ENCODE data around the gene PCCB. TPM values are rescaled to one million over a fixed set of nuclear protein-coding genes. Genes with fewer than 3 reads are reported as not detected.

Gene PCCB
- total and polyA plus RNA-seq, 11 donors, result 33.9 to 154 (median 91.4) TPM

GRCh38 chr3:136283627-136284026, 33.5 kb downstream of the PCCB start:
- Histone ChIP-seq H3K4me3 (no peak overlapping the region), H3K27ac (no peak overlapping the region), H3K9me3 (peaks cover 0 to 32% (median 17%) of the 10 kb centered on the region in 12 donors), H3K27me3 (no peaks in the 10 kb centered on the region), H3K4me1 (peaks cover 0 to 26% (median 16%) of the 10 kb centered on the region in 12 donors), H3K36me3 (peaks cover 0 to 72% (median 33%) of the 10 kb centered on the region in 9 donors)
- no peak for ATAC-seq
- DNase-seq, result no peak
- TF ChIP-seq POLR2A (IDR thresholded peaks at IDR 0.05) (no peak), CTCF (IDR thresholded peaks at IDR 0.05) (no peak)
- intact Hi-C loops (cut with DNase I), result no loop called here
- 79 to 89% (median 86%) methylated on average over 6 of the region's 6 CpGs for WGBS, 4 donors

- no peaks in the 10 kb centered on the region for H3K9me3 ChIP-seq
- no peaks in the 10 kb centered on the region for H3K4me1 ChIP-seq
- no peak overlapping the region for H3K4me3 ChIP-seq
- H3K36me3 ChIP-seq, result peaks cover 0 to 54% (median 39%) of the 10 kb centered on the region in 9 donors
- intact Hi-C loops (cut with DNase I), result no loop called here
- DNase-seq, result no peak
- ATAC-seq, result no peak
- WGBS, 4 donors, result 86 to 95% (median 88%) methylated on average over 5 of the region's 5 CpGs
- H3K27ac ChIP-seq, result no peak overlapping the region
- no peak for TF ChIP-seq POLR2A (IDR thresholded peaks at IDR 0.05)
- TF ChIP-seq CTCF (IDR thresholded peaks at IDR 0.05), result no peak
- no peaks in the 10 kb centered on the region for H3K27me3 ChIP-seq
These were observed 41.2 kb downstream of the PCCB start for GRCh38 chr3:136291302-136291701.

- ATAC-seq (no peak), DNase-seq (no peak)
- WGBS, 4 donors, result 95 to 100% (median 98%) methylated on average over 1 of the region's 1 CpG
- H3K4me3 ChIP-seq, result no peak overlapping the region
- no peaks in the 10 kb centered on the region for H3K27me3 ChIP-seq
- H3K27ac ChIP-seq, result no peak overlapping the region
- H3K4me1 ChIP-seq, result no peaks in the 10 kb centered on the region
- peaks cover 0 to 60% (median 39%) of the 10 kb centered on the region in 9 donors for H3K36me3 ChIP-seq
- TF ChIP-seq POLR2A (IDR thresholded peaks at IDR 0.05), result no peak
- TF ChIP-seq CTCF (IDR thresholded peaks at IDR 0.05), result no peak
- intact Hi-C loops (cut with DNase I), result no loop called here
- no peaks in the 10 kb centered on the region for H3K9me3 ChIP-seq
These were observed 42.4 kb downstream of the PCCB start for GRCh38 chr3:136292500-136292899.

- Histone ChIP-seq H3K9me3 (no peaks in the 10 kb centered on the region), H3K27me3 (no peaks in the 10 kb centered on the region), H3K36me3 (peaks cover 0 to 61% (median 41%) of the 10 kb centered on the region in 9 donors), H3K4me1 (no peaks in the 10 kb centered on the region), H3K4me3 (no peak overlapping the region), H3K27ac (no peak overlapping the region)
- no peak for ATAC-seq
- no peak for TF ChIP-seq POLR2A (IDR thresholded peaks at IDR 0.05)
- no peak for TF ChIP-seq CTCF (IDR thresholded peaks at IDR 0.05)
- WGBS, 4 donors, result 92 to 97% (median 94%) methylated on average over 2 of the region's 2 CpGs
- intact Hi-C loops (cut with DNase I), result no loop called here
- no peak for DNase-seq
These were observed 43.1 kb downstream of the PCCB start for GRCh38 chr3:136293279-136293678.
